Measurements from ENCODE around the gene FUT8. TPM values are rescaled to one million over a fixed set of nuclear protein-coding genes. Genes with fewer than 3 reads are reported as not detected.
"Not testable (repeated sequence)": the region's sequence is repeated elsewhere in the genome, so short reads cannot be mapped to it uniquely, and the experiment has no call there.

The FUT8 gene
- total RNA-seq, 4 donors from 2014 or later = 5.5 to 25.4 (median 8.8) TPM

GRCh38 chr14:65676361-65677014, 264.0 kb downstream of the FUT8 start:
- no peaks in the 10 kb centered on the region for H3K27me3 ChIP-seq
- intact Hi-C loops (cut with DNase I) = no loop called here
- no peak overlapping the region for H3K4me3 ChIP-seq
- H3K27ac ChIP-seq = no peak overlapping the region
- DNase-seq = no peak
- 58 to 67% methylated on average over 5 of the region's 5 CpGs for WGBS, 2 donors
- H3K36me3 ChIP-seq = no peaks in the 10 kb centered on the region
- no peaks in the 10 kb centered on the region for H3K9me3 ChIP-seq
- TF ChIP-seq CTCF (IDR thresholded peaks at IDR 0.05) (no peak), POLR2A (IDR thresholded peaks at IDR 0.05) (no peak)
- H3K4me1 ChIP-seq = no peaks in the 10 kb centered on the region

GRCh38 chr14:65685572-65685971, 273.0 kb downstream of the FUT8 start:
- Histone ChIP-seq H3K4me1 (no peaks in the 10 kb centered on the region), H3K27me3 (no peaks in the 10 kb centered on the region), H3K36me3 (no peaks in the 10 kb centered on the region), H3K4me3 (no peak overlapping the region), H3K9me3 (no peaks in the 10 kb centered on the region), H3K27ac (no peak overlapping the region)
- TF ChIP-seq POLR2A (IDR thresholded peaks at IDR 0.05) (no peak), CTCF (IDR thresholded peaks at IDR 0.05) (no peak)
- no peak for DNase-seq
- intact Hi-C loops (cut with DNase I) = no loop called here
- WGBS, 2 donors = 90 to 91% methylated on average over 2 of the region's 2 CpGs

GRCh38 chr14:65686761-65687160, 274.2 kb downstream of the FUT8 start:
- H3K9me3 ChIP-seq = no peaks in the 10 kb centered on the region
- TF ChIP-seq POLR2A (IDR thresholded peaks at IDR 0.05) (no peak), CTCF (IDR thresholded peaks at IDR 0.05) (no peak)
- no peak overlapping the region for H3K27ac ChIP-seq
- H3K4me3 ChIP-seq = no peak overlapping the region
- no peaks in the 10 kb centered on the region for H3K4me1 ChIP-seq
- DNase-seq = no peak
- no peaks in the 10 kb centered on the region for H3K27me3 ChIP-seq
- intact Hi-C loops (cut with DNase I) = no loop called here
- no peaks in the 10 kb centered on the region for H3K36me3 ChIP-seq

GRCh38 chr14:65689070-65689469, 276.5 kb downstream of the FUT8 start:
- H3K4me1 ChIP-seq = no peaks in the 10 kb centered on the region
- intact Hi-C loops (cut with DNase I) = no loop called here
- no peaks in the 10 kb centered on the region for H3K36me3 ChIP-seq
- DNase-seq = no peak
- no peak overlapping the region for H3K4me3 ChIP-seq
- no peaks in the 10 kb centered on the region for H3K27me3 ChIP-seq
- H3K27ac ChIP-seq = no peak overlapping the region
- H3K9me3 ChIP-seq = no peaks in the 10 kb centered on the region
- no peak for TF ChIP-seq CTCF (IDR thresholded peaks at IDR 0.05)
- no peak for TF ChIP-seq POLR2A (IDR thresholded peaks at IDR 0.05)

- H3K27ac ChIP-seq; DNase-seq; intact Hi-C loops (cut with DNase I); H3K36me3 ChIP-seq; H3K4me1 ChIP-seq; H3K9me3 ChIP-seq; H3K27me3 ChIP-seq; H3K4me3 ChIP-seq: not testable (repeated sequence)
- WGBS, 2 donors = no CpG with 5 or more reads among the region's 31 CpGs
Observed at GRCh38 chr14:65692566-65692965, 280.0 kb downstream of the FUT8 start.

- Histone ChIP-seq H3K4me3 (no peak overlapping the region), H3K4me1 (no peaks in the 10 kb centered on the region), H3K36me3 (no peaks in the 10 kb centered on the region), H3K27ac (no peak overlapping the region), H3K27me3 (no peaks in the 10 kb centered on the region), H3K9me3 (no peaks in the 10 kb centered on the region)
- intact Hi-C loops (cut with DNase I) = no loop called here
- TF ChIP-seq CTCF (IDR thresholded peaks at IDR 0.05) = no peak
- TF ChIP-seq POLR2A (IDR thresholded peaks at IDR 0.05) = no peak
- no peak for DNase-seq
- WGBS, 2 donors = 76 to 100% methylated on average over 1 of the region's 1 CpG
Observed at GRCh38 chr14:65696801-65697200, 284.3 kb downstream of the FUT8 start.
